ENCODE measurements around the gene UNC5A. TPM values are rescaled to one million over a fixed set of nuclear protein-coding genes. Genes with fewer than 3 reads are reported as not detected.
A peak's percentile ranks its signal among the peaks of the same experiment; 100 is the strongest.

Gene UNC5A
- total RNA-seq, 1 experiment from 2014 or later = 0.13 TPM

- POLR2A ChIA-PET = no interaction called here
- in situ Hi-C loops (cut with HindIII; ENCODE audit: low pct_unique_long_range_greater_than_20kb, low sequenced_read_pairs) (no loop called here), intact Hi-C loops (cut with micrococcal nuclease; ENCODE audit: unreplicated experiment) (no loop called here)
- ATAC-seq = peak; percentile 83
- BruUV-seq (replicated peaks) = no TSS peak
- Histone ChIP-seq H3K27me3 (ENCODE audit: control insufficient read depth, insufficient read depth, low read length) (peaks cover 10% of the 10 kb centered on the region; the same call in 1 of the 2 replicates), H3K27ac (ENCODE audit: low read length) (no peak overlapping the region), H3K9me3 (ENCODE audit: control insufficient read depth, insufficient read depth, low read depth, low read length) (no peaks in the 10 kb centered on the region), H3K36me3 (ENCODE audit: control insufficient read depth, insufficient read depth, low read length) (no peaks in the 10 kb centered on the region), H3K4me1 (ENCODE audit: control insufficient read depth, insufficient read depth, low read length) (no peaks in the 10 kb centered on the region), H3K4me3 (ENCODE audit: low read depth in 2 of 2, low read length in 2 of 2) (no peak overlapping the region)
- CTCF ChIA-PET = no interaction called here
- TF ChIP-seq SIN3A (IDR thresholded peaks at IDR 0.05; ENCODE audit: borderline replicate concordance, insufficient read depth, low read depth, low read length) = peak; percentile 93
- TF ChIP-seq REST (IDR thresholded peaks at IDR 0.05; ENCODE audit: insufficient read depth in 1 of 2, low read depth in 2 of 2, low read length in 1 of 2) = peak; percentile 100
- no peak for TF ChIP-seq TCF7L2 (IDR thresholded peaks at IDR 0.05; ENCODE audit: low read depth, low read length)
- DNase-seq (ENCODE audit: low read depth, low spot score) = no peak
These were observed 27.4 kb downstream of the UNC5A start for GRCh38 chr5:176837707-176838115.

- Histone ChIP-seq H3K27me3 (ENCODE audit: control insufficient read depth, insufficient read depth, low read length) (no peaks in the 10 kb centered on the region; the same call in 1 of the 2 replicates), H3K36me3 (ENCODE audit: control insufficient read depth, insufficient read depth, low read length) (no peaks in the 10 kb centered on the region), H3K4me3 (ENCODE audit: low read depth in 2 of 2, low read length in 2 of 2) (no peak overlapping the region), H3K9me3 (ENCODE audit: control insufficient read depth, insufficient read depth, low read depth, low read length) (no peaks in the 10 kb centered on the region), H3K27ac (ENCODE audit: low read length) (no peak overlapping the region), H3K4me1 (ENCODE audit: control insufficient read depth, insufficient read depth, low read length) (no peaks in the 10 kb centered on the region)
- intact Hi-C loops (cut with micrococcal nuclease; ENCODE audit: unreplicated experiment) = no loop called here
- in situ Hi-C loops (cut with HindIII; ENCODE audit: low pct_unique_long_range_greater_than_20kb, low sequenced_read_pairs) = no loop called here
- no peak for ATAC-seq
- CTCF ChIA-PET = no interaction called here
- TF ChIP-seq TCF7L2 (IDR thresholded peaks at IDR 0.05; ENCODE audit: low read depth, low read length) = no peak
- no peak for TF ChIP-seq CTCF (IDR thresholded peaks at IDR 0.05)
- no peak for TF ChIP-seq REST (IDR thresholded peaks at IDR 0.05; ENCODE audit: insufficient read depth in 1 of 2, low read depth in 2 of 2, low read length in 1 of 2)
- no peak for TF ChIP-seq POLR2AphosphoS5 (IDR thresholded peaks at IDR 0.05; ENCODE audit: low read depth, low read length)
- TF ChIP-seq SIN3A (IDR thresholded peaks at IDR 0.05; ENCODE audit: borderline replicate concordance, insufficient read depth, low read depth, low read length) = no peak
- POLR2A ChIA-PET = no interaction called here
- no TSS peak for BruUV-seq (replicated peaks)
- DNase-seq (ENCODE audit: low read depth, low spot score) = no peak
These were observed 33.3 kb downstream of the UNC5A start for GRCh38 chr5:176843673-176844072.
